Endothelial cell of hepatic sinusoid (primary cell): Measurements from ENCODE around the gene PPP2R1B.

ENCODE experiments used
- in situ Hi-C: cut with HindIII; loops from 2 replicates; pipeline ENCODE4 v1.10.0; 2017; ENCODE audit warnings: low sequenced_read_pairs

Gene PPP2R1B

DNA sequence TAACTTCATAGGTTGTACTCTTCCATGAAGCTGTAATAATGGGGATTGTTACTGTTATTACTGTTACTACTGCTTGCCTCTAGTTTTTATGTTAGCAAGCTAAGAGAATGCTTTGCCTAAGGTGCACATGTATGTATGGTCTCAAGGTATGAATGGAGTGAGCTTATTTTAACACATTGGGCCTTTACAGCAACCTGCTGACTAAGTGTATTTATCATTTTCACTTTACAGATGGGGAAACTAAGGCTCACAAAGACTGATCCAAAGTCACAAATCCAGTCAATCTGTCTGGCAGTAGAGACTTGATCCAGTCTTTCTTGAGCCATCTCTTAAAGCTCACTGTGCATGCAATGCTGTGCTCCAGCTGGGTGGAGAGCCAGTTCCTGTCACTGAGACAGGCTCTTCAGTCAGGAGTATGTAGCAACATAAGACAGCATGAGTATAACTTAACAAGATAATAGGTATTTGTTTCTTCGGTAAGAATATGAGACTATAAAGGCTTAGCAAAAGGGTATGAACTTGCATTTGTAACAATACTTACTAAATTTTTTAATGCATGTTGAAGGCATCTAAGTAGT, 66.5 kb downstream of the PPP2R1B start:
- in situ Hi-C loops = no loop called here

DNA sequence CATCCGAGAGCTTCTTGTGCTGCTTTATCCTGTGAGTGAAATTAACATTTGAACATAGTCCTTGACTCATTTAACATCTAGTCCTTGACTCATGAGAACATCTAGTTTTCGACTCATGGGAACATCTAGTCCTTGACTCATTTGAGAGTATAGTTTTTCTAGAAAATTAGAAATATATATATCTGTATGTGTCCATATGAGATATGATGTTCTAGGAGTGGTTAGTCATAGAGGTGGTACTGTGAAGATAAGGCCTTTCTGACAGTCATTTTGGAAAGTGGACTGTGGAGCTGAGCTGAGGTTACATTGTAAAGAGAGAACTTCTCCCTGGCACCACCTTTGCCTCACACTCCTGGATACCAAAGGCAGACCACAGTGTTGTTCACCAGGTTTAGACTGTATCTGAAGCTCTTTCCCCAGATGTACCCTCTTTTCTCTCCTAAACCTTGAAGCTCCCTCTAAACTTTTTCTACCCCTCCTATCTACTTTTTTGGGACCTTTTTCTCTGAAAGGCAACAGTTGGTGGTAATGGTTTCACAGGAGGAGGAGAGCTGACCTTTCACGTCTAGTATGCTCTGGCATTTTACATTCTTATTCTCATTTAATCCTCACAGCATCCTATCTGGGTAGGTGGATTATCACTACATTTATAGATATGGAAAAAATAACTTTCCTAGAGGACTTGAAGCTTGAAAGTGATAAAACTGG, 67.2 kb downstream of the PPP2R1B start:
- in situ Hi-C loops = no loop called here

DNA sequence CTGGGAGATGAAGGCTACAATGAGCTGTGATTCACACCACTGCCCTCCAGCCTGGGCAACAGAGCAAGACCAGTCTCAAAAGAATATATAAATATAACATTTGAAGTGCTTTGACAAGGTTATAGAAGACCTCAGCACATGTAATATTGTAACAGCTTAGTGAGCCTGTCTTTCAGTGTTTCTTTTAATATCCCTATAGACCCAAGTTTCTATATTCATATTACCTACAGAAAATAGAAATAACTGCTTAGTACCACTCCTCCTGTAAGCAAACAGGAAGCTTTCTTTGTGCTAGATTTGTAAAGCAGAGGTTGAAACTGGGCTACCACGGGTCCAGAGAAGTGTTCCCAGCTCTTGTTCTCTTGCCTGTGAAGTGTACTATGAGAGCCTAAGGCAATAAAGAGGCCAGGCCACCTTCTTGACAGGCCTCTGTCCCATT, 68.2 kb downstream of the PPP2R1B start:
- in situ Hi-C loops = no loop called here

DNA sequence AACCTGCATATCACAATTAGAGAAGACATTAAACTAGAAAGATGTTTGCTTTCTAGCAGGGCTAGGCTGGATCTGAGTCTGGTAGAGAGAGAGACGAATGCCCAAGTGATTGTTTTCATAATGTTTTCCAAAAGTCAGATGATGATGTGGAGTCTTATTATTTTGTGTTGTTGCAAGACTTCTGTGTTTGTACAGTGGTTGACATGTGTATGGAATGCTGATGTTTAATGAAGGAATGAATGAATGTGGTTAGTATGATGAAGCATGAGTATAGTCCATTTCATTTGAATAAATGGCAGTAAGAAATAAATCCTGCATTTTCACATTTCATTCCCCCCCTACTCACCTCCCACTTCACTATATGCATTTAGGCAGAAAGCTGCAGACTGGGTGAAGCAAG, 69.6 kb downstream of the PPP2R1B start:
- in situ Hi-C loops = no loop called here

DNA sequence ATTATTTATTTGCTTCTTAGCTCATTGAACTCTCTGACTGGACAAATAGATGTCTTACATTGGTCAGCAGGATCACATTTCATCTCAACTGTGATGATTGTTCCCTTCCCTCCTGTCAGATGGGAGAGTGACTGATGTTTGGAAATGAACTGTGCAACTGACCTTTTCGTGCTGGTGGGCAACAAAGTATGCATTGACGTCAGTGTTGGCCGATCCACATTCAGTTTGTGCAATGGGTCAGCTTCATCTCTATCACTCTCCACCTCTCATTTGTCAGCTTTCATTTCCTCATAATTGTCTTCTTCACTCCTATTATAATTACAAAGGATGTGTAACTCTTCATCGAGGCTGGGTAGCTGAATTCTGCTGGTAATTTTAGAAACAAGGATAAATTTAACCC, 71.3 kb downstream of the PPP2R1B start:
- in situ Hi-C loops = no loop called here

DNA sequence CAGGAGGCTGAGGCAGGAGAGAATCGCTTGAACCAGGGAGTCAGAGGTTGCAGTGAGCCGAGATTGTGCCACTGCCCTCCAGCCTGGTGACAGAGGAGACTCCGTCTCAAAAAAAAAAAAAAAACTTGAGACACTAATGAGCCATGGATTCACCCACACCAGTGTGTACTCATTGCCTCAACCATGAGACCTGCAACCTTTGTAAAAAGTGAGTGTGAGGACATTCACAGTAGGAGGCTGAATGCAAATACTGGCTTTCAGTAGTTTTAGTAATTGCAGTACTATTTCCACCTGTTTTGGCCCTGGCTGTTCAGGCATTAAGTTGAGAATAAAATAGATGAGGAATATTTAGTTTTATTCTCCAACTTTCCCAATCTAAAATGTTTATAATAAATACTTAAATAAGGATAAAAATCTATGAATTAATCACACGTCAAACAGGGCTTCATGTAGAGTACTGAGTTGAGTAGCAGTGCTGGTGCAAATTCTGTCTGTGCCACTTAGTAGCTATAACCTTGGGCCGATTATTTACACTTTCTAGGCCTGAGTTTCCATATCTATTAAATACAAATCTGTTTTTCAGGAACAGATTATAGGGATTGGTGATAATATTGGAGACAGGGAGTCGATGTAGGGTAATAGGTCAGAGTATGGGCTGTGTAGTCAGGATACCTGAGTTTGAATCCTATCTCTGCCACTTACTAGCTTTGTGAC, 72.8 kb downstream of the PPP2R1B start:
- in situ Hi-C loops = no loop called here

DNA sequence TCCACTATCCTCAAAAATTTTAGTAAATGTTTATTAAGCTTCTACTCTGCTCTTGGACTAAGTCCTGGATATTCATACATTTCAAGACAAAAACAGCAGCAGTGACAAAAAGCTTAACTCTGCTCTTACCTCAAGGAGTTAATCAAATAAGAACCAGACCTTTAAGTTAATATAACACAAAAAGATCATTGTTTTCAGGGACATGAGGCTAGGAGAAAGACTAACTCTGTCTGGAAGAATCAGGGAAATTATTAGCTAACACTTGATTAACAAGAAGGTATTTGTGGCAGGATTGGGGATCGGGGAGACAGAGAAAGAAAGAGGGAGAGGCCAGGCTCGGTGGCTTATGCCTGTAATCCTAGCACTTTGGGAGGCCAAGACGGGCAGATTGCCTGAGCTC, 74.4 kb downstream of the PPP2R1B start:
- in situ Hi-C loops = no loop called here

DNA sequence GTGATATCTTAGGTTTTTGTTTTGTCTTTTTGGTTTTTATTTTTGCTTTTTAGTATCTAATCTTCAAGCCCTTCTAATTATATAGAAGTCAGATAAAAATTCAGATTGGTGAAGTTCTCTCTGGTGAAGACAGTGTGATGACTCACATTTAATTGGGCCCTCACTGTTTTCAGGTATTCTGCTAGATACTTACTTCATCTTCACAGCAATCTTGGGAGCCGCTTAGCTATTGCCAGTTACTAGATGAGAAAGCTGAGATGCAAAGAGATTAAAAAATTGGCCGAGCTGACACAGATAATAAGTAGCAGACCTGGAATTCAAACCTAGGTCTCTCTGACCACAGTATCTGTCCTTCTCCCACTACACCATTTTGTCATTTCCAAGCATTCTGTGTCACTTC, 75.0 kb downstream of the PPP2R1B start:
- in situ Hi-C loops = no loop called here

DNA sequence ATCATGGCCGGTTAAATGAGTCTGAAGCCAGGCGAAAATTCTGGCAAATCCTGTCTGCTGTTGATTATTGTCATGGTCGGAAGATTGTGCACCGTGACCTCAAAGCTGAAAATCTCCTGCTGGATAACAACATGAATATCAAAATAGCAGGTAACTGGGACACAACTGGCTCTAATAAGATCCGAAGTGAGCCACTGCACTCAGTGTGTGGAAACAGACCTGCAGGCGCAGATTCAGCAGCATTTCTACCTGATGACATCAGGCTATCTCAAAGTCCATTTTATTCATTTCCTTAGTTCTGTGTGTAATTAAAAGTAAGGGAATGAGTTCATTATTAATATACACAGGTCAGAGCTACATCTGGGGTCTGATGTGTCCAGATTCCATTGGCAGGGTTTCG, 78.2 kb downstream of the PPP2R1B start:
- in situ Hi-C loops = no loop called here

DNA sequence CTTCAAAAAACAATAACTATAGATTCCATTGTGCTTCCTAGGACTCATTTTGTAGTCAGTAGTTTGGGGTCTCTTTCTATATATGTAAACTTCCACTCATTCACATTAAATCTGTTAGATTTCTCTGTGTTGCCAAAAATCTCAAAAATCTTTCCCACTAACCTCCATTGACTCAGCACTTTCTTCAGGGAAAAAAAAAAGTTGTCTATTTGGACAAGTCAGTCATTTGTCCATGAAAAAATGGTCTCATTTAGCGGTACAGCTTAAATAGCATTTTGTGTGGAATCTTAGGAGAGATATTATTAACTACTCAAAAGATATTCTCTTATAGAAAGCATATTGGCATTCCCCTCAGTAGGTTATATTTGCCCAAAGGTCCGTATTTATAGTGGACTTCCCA, 81.9 kb downstream of the PPP2R1B start:
- in situ Hi-C loops = no loop called here

DNA sequence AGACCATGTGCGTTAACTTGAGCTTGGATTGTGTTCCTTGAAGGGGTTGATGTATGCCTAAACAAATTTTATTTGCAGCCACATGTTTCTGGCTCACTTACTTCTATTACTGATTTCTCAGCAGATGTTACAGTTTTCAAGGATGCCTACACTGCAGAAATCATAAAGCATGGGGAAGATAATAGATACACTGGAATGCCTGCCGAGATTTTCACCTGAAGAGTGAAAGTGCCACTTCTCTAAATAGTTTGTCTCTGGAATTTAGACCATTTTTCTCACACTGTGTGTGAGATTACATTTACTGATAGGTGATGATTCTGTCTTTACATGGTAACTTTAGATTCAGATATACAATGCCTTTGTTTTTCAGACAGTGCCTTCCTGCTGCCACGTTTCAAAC, 82.4 kb downstream of the PPP2R1B start:
- in situ Hi-C loops = no loop called here

DNA sequence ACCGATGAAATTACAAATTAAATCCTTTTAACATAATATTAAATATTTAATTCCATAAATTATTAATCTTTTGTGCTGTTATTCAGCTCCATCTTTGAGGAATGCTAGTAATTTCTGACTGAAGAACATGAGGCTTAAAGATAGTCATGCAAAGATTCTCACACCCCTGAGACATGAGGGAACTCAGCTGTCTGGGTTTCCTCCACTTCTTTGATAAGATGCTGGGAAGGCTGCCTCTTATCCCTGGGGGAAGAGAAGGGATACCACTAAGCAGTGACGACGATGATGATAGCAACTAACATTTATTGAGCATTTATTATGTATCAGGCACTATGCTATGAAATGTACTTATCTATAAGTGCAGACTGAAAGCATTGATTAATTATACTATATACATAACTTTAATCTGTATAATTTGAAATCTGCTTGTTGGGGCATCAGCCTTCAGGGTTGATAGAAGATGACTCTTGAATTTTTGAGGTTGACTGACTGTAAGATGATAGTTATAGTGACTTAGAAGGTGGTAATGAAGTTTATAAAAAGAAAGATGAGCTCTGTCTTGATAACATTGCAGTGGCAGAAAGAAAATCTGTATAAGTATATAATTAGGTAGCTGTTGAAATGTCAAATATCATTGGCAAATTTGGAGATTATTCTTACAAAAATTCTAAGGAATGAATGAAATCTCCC, 85.6 kb downstream of the PPP2R1B start:
- in situ Hi-C loops = no loop called here
